GM19324 (cell line): ENCODE results near the gene ZMIZ2.
"Not testable (repeated sequence)": the region's sequence is repeated elsewhere in the genome, so short reads cannot be mapped to it uniquely, and the experiment has no call there.

Source experiments
- ATAC-seq: cut with Tn5 transposase; IDR thresholded peaks from one replicate; pipeline ENCODE4 v1.9.1; 2021; ENCODE audit warnings: mild to moderate bottlenecking, moderate library complexity; ENCODE audit not compliant: unreplicated experiment, low FRiP score

The ZMIZ2 gene, protein sequence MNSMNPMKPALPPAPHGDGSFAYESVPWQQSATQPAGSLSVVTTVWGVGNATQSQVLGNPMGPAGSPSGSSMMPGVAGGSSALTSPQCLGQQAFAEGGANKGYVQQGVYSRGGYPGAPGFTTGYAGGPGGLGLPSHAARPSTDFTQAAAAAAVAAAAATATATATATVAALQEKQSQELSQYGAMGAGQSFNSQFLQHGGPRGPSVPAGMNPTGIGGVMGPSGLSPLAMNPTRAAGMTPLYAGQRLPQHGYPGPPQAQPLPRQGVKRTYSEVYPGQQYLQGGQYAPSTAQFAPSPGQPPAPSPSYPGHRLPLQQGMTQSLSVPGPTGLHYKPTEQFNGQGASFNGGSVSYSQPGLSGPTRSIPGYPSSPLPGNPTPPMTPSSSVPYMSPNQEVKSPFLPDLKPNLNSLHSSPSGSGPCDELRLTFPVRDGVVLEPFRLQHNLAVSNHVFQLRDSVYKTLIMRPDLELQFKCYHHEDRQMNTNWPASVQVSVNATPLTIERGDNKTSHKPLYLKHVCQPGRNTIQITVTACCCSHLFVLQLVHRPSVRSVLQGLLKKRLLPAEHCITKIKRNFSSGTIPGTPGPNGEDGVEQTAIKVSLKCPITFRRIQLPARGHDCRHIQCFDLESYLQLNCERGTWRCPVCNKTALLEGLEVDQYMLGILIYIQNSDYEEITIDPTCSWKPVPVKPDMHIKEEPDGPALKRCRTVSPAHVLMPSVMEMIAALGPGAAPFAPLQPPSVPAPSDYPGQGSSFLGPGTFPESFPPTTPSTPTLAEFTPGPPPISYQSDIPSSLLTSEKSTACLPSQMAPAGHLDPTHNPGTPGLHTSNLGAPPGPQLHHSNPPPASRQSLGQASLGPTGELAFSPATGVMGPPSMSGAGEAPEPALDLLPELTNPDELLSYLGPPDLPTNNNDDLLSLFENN

DNA sequence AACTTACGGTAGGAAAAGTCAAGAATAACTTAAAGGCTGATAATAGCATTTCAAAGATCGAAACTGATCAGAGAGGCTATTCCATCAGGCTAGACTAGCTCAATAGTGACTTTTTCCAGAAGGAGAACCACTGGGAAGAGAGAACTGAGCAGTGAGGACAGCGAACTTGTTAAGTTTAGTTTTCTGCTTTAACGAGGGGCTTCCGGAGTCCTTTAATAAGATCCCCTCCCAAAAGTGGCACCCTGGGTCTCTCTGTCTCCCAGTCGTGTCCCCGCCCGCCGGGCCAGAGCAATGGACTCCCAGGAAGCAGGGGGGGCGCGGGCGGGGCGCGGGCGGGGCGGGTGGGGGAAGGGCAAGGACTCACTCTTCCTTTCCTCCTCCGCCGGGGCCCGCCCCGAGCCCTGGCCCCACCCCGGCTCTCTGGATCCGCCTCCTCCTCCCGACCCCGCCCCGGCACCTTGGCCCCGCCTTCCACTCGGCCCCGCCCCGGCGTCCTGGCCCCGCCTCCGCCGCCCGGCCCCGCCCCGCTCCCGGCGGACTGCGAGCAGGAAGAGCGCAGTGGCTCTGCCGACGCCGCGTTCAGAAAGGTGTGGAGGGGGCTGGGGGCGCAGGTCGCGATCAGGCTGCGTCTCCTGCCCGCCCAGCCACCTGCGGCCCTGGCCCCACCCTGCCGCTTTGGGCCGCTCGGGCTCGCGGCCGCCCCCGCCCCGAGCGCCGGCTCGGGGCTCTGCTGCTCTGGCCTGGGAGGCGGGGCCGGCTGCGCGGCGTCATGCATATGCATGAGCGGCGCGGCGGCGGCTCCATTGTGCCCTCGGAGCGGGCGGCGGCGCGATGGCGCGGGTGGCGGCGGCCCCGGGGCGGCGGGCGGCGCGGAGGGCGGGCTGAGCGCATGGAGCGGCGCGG is at the start of gene ZMIZ2:
ZMIZ2 (plus strand) TSS at position 803 of the 903 bp plus-strand sequence. CDS start 7,403 bp downstream, outside the sequence.
- peak; percentile 87 for ATAC-seq

DNA sequence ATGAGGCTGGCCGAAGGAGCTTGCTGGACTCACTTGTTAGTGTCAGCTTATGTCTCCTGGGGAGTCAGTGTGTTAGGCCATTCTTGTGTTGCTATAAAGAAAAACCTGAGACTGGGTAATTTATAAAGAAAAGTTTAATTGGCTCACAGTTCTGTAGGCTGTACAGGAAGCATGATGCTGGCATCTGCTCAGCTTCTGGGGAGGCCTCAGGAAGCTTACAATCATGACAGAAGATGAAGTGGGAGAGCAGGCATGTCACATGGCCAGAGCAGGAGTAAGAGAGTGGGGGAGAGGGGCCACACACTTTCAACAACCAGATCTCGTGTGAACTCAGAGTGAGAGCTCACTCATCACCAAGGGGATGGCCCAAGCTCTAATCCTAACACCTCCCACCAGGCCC is 49.0 kb upstream of the ZMIZ2 start:
- not testable (repeated sequence) for ATAC-seq

DNA sequence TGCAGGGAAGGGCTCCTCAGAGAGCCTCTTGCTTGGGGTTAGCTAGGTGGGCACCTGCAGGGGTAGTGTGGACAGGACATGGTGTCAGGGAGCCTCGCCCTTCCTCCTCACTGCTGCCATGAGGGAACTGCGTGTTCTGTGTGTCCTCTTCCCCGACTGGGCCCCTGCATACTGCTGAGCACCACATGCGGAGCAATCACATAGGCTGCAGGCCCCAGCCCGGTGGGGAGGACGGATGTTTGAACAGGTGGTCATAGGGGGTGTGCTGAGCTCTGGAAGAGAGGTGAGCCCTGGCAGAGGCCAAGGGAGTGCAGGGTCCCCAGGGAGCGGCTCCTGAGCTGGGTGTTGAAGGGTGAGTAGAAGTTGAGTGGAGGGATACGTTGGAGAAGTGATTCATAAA is 48.3 kb upstream of the ZMIZ2 start:
- no peak for ATAC-seq

DNA sequence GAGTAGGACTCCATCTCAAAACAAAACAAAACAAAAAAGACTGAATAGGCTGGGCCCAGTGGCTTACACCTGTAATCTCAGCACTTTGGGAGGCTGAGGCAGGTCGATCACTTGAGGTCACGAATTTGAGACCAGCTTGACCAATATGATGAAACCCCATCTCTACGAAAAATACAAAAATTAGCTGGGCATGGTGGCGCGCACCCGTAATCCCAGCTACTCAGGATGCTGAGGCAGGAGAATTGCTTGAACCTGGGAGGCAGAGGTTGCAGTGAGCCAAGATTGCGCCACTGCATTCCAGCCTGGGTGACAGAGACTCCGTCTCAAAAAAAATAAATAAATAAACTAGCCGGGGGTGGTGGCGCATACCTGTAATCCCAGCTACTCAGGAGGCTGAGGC is 45.3 kb upstream of the ZMIZ2 start:
- not testable (repeated sequence) for ATAC-seq

DNA sequence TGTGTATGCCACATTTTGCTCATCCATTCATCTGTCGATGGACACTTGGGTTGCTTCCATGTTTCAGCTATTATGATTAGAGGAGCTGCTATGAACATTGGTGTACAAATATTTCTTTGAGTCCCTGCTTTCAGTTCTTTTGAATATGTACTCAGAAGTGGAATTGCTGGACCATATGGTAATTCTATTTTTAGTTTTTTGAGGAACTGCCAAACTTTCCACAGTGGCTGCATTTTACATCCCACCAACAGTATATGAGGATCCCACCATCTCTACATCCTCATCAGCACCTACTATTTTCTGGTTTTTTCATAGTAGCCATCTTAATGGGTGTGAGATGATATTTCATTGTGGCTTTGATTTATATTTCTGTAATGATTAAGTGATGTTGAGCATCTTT is 44.7 kb upstream of the ZMIZ2 start:
- no peak for ATAC-seq

DNA sequence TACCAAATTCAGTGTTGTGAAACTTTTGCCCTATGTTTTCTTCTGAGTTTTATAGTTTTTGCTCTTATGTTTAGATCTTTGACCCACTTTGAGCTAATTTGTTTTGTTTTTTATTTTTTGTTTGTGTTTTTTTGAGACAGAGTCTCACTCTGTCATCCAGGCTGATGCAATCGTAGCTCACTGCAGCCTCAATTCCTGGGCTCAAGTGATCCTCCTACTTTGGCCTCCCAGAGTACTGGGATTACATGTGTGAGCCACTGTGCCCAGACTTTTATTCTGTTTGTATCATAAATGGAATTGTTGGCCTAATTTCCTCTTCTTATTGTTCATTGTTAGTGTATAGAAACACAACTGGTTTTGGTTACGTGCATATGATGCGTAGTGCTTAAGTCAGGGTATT is 43.2 kb upstream of the ZMIZ2 start:
- no peak for ATAC-seq

DNA sequence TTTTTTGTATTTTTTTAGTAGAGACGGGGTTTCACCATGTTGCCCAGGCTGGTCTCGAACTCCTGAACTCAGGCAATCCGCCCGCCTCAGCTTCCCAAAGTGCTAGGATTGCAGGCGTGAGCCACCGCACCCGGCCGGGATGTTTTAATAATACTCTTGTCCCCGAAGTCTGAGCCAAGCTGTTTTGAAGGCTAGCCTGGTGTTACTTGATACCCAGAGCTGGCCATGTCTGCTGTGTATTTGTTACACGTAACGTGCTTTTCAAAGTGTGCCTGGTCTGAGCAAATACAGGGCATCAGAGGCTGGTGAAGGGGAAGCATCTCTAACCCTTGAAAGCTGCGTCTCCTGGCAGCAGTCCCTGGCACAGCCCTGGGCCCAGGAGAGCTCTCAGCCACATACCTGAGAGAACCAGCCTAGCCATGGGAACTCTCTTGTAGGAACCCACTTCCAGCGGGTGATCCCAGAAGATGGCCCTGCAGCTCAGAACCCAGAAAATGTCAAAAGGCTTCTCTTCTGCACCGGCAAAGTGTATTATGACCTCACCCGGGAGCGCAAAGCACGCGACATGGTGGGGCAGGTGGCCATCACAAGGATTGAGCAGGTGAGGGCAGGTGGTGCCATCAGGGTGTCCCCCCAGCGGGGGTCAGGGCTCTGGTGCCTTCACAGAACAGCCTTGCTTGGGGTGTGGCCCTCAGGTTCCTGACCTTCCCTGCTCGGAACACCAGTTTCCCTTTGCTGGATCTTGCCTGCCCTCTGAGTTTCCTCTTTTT is 41.7 kb upstream of the ZMIZ2 start:
- ATAC-seq, result no peak

DNA sequence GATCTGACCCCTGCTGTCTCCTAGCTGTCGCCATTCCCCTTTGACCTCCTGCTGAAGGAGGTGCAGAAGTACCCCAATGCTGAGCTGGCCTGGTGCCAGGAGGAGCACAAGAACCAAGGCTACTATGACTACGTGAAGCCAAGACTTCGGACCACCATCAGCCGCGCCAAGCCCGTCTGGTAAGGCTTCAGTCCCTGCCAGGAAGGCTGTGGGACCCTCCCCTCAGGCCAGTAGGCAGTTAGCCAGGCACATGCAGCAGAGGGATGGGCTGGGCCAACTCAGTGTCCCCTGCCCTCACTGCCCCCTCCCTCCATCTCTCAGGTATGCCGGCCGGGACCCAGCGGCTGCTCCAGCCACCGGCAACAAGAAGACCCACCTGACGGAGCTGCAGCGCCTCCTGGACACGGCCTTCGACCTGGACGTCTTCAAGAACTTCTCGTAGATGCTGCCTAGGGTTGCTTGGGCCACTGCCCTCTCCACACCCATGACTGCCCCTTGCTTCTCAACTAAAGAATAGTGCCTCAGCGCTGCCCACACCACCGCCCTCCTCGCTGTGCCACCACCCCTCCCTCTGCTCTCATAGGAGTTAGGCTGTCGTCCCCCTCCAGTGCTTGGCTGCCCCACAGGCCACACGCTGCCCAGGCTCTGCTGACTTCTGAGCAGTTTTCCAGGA is 41.0 kb upstream of the ZMIZ2 start:
- ATAC-seq, result no peak

DNA sequence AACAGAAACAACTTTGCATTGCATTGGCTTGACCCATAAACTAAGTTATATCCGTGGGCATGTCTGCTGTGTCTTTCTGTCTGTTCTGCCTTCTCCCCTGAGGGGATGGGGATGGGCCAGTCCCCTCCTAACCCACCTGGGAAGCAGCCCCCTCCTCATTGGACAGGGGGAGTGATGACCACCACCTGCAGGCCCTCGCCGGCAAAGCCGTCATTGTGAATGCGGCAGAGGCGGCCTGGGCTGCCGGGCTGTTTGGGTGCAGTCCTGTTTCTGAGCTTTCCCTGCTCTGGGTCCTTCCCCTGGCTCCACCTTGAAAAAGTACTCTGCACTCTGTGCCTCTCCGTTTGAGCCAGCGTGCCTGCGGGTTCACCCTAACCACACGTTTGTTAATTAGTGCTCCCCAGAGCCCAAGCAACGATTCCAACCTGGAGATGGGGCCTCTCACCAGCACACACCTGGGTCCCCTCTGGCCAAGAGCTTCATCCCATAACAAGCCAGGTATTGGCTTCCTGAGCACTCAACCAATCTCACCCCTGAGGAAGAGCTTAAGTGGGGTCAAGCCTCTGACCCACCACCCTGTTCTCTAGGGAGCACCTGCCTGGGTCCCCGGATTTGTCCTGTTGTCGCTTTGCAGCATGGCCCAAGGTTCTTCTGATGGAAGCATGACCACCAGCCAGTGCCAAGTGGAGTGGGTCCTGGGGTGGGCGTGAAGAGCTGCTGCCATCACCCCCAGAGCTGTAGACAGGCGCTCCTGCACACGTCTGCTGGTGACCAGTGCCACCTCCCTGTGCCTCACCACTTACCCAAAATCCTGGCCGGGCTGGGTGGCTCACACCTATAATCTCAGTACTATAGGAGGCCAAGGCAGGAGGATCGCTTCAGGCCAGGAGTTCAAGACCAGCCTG is 39.4 kb upstream of the ZMIZ2 start:
- ATAC-seq, result no peak

DNA sequence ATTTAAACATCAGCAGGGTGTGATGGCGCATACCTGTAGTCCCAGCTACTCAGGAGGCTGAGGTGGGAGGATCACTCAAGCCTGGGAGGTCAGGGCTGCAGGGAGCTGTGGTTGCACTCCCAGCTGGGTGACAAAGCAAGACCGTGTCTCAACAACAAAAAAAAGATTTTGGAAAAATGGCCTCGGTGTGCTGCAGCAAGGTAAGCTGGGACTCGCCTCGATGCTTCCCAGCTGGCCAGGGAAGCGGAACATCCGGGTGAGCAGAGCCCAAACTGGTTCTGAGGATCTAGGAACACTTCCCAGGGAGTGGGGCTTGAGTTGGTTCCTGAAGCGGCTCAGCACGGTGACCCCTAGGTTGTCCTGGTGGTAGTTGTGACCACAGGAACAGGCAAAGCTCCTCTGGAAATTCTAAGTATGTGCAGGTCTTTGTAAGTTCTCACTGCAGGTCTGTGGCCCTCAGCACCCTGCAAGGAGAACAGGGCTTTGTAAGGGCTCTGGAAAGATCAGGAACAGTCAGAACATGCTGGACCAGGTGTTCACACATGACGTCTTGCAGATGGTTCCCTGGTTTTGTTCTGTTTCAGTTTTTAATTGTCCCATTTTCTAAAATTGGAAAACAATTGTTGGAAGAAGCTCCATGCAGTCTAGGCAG is 38.6 kb upstream of the ZMIZ2 start:
- no peak for ATAC-seq

DNA sequence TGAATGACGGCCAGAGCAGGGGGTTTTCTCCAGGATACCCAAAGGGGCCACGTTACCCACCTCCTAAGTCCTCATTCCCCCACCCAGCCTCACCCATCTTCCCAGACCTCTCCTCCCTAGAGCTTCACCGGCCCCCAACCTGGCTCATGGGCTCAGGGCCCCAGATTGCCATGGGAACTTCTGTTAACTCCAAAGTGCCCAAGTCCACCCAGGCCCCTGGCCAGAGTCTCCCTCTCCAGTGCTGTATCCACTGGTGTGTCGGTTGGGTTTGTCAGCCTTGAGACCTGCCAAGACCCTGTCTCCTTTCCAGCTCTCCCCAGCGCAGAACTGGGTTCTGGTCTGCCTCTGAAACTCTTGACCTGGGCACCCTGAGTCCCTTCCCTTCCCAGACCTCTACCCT is 37.1 kb upstream of the ZMIZ2 start:
- ATAC-seq, result no peak

DNA sequence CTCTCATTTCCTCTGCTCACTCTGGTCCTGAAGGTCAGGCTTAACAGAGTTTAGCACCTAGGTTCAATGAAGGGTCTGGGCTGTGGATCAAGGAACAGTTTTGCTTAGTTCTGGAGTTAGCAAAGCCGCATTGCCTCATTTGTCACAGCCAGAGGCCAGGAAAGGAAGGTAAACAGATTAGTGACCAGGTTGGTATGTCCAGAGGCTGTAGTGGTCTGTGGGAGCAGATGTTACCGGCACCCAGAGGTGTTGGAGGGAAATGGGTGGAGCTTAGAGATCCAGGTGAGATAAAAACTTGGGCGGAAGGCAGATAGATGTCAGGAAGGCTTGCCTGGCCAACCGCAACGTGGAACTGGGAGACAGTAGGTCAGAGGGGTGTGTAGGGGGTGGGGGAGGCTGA is 36.6 kb upstream of the ZMIZ2 start:
- no peak for ATAC-seq

DNA sequence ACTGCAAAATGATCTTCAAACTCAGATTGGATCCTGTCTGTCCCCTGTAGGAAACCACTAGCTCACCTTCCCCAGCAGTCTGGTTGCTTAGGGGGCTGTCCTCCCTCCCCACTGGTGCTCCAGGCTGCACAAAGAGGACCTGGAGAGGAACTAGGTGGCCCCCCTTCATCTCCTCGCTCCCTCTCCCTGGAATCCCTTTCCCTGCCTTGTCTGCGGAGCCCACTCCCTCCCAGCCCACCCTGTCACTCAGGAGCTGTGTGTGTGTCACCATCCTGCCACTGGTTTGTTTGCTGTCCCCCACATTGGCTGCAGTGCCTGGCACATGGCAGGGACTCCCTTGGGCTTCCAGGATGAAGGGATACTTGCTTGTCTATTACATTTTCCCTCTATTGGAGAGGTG is 35.5 kb upstream of the ZMIZ2 start:
- no peak for ATAC-seq

DNA sequence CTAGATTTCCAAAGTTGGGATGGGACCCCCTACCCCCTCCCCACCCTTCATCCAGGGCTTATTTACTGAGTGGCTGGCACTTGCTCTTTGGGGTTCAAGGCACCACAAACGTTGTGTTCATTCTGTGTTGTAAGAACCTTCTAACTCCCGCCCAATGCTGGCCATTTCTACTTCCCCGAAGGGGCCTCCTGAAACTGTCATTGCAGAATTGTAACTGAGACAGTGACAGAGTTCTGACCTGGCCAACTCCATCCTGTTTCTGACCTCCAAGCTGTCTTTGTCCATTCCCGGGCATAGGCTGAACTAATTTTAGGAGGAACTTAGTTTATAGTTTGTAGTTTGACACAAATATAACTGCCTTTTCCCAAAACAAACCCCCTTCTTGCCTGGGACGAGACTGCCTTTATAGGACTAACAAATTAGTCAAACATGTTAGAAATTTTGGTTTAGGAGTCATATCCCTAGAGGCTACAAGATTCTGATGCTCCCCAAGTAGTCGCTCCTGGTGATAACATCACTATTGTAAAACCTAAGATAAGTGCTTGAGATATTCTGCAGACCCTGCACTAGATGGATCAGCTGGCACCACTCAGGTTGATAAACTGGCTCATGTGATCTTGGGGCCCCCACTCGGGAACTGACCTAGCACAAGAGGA is 34.8 kb upstream of the ZMIZ2 start:
- no peak for ATAC-seq

DNA sequence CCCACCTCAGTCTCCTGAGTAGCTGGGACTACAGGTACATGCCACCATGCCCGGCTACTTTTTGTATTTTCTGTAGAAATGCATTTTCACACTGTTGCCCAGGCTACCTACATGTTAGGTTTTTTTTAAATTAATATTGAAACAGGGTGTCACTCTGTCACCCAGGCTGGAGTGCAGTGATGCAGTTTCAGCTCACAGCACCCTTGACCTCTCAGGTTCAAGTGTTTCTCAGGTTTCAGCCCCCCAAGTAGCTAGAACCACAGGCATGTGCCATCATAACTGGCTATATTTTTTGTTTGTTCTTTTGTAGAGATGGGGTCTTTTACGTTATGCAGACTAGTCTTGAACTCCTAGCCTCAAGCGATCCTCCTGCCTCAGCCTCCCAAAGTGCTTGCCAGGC is 32.4 kb upstream of the ZMIZ2 start:
- no peak for ATAC-seq

DNA sequence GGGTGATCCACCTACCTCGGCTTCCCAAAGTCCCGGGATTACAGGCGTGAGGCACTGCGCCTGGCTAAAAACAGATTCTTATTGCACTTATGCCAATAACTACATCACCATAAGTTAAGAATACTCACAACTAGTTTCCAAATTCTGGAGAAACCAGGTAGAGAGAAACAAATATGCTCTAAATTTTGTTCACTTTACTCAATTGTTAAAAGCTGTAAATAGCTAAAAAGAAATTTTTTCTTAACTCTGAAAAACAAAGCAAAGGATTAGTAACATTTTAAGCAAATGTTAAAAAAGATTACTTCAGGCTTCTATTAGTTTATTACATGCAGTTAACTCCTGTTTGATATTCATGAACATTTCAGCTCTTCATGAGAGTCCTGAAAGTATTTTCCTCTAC is 28.3 kb upstream of the ZMIZ2 start:
- no peak for ATAC-seq

DNA sequence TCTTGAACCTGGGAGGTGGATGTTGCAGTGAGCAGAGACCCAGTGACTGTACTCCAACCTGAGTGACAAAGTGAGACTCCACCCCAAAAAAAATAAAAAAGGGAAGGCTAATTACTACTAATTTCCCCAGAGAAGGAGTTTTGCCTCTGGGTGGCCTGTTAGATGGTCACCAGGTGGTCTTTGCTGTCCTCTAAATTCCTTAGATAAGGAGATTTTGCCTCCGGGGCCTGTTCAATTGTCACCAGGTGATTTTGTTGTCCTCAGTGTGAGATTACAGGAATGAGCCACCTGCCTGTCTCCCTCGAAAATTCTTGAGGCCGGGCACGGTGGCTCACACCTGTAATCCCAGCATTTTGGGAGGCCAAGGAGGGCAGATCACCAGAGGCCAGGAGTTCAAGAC is 24.4 kb upstream of the ZMIZ2 start:
- no peak for ATAC-seq
